Activated T-cell treated with anti-CD3 and anti-CD28 coated beads, Interleukin-2, amount 50 U/mL, for 24 hours (primary cell): Measurements from ENCODE around the gene RHOBTB1.

Source experiments
- DNase-seq: peaks from one replicate; pipeline ENCODE4 v3.0.0-alpha.2; 2020
- H3K27ac Mint-ChIP-seq: 2 replicates; pipeline ENCODE4 v1.8.0; 2020; ENCODE audit warnings: mild to moderate bottlenecking, mixed read lengths
- H3K27me3 Mint-ChIP-seq: 2 replicates; pipeline ENCODE4 v1.8.0; 2020; ENCODE audit warnings: mixed read lengths
- H3K36me3 Mint-ChIP-seq: 2 replicates; pipeline ENCODE4 v1.8.0; 2020; ENCODE audit warnings: low read depth, mixed read lengths
- H3K4me1 Mint-ChIP-seq: 2 replicates; pipeline ENCODE4 v1.8.0; 2020; ENCODE audit warnings: low read depth, mixed read lengths
- H3K4me3 Mint-ChIP-seq: 2 replicates; pipeline ENCODE4 v1.8.0; 2020; ENCODE audit warnings: mild to moderate bottlenecking, moderate library complexity, mixed read lengths
- H3K9me3 Mint-ChIP-seq: 2 replicates; pipeline ENCODE4 v1.8.0; 2020; ENCODE audit warnings: mixed read lengths

Gene RHOBTB1

GRCh38 chr10:60892571-60892970, 51.4 kb downstream of the RHOBTB1 start:
- H3K4me1 Mint-ChIP-seq: no peaks in the 10 kb centered on the region
- no peak overlapping the region for H3K27ac Mint-ChIP-seq
- DNase-seq: no peak
- peaks cover 10% of the 10 kb centered on the region for H3K27me3 Mint-ChIP-seq
- H3K9me3 Mint-ChIP-seq: no peaks in the 10 kb centered on the region
- no peak overlapping the region for H3K4me3 Mint-ChIP-seq
- no peaks in the 10 kb centered on the region for H3K36me3 Mint-ChIP-seq

GRCh38 chr10:60890811-60891210, 53.2 kb downstream of the RHOBTB1 start:
- H3K27ac Mint-ChIP-seq: no peak overlapping the region
- no peaks in the 10 kb centered on the region for H3K4me1 Mint-ChIP-seq
- H3K4me3 Mint-ChIP-seq: no peak overlapping the region
- H3K36me3 Mint-ChIP-seq: no peaks in the 10 kb centered on the region
- H3K9me3 Mint-ChIP-seq: no peaks in the 10 kb centered on the region
- DNase-seq: no peak
- H3K27me3 Mint-ChIP-seq: peaks cover 15% of the 10 kb centered on the region

GRCh38 chr10:60883187-60883586, 60.8 kb downstream of the RHOBTB1 start:
- Mint-ChIP-seq H3K27ac (no peak overlapping the region), H3K36me3 (no peaks in the 10 kb centered on the region), H3K9me3 (no peaks in the 10 kb centered on the region), H3K4me3 (no peak overlapping the region), H3K4me1 (no peaks in the 10 kb centered on the region), H3K27me3 (peaks cover 8% of the 10 kb centered on the region)
- DNase-seq: no peak

- no peaks in the 10 kb centered on the region for H3K36me3 Mint-ChIP-seq
- no peak overlapping the region for H3K4me3 Mint-ChIP-seq
- DNase-seq: no peak
- H3K27me3 Mint-ChIP-seq: peaks cover 4% of the 10 kb centered on the region
- H3K4me1 Mint-ChIP-seq: no peaks in the 10 kb centered on the region
- no peaks in the 10 kb centered on the region for H3K9me3 Mint-ChIP-seq
- no peak overlapping the region for H3K27ac Mint-ChIP-seq
These were observed 65.8 kb downstream of the RHOBTB1 start for GRCh38 chr10:60878224-60878623.

GRCh38 chr10:60877777-60878120, 66.2 kb downstream of the RHOBTB1 start:
- Mint-ChIP-seq H3K27ac (no peak overlapping the region), H3K27me3 (peaks cover 4% of the 10 kb centered on the region), H3K4me3 (no peak overlapping the region), H3K36me3 (no peaks in the 10 kb centered on the region), H3K4me1 (no peaks in the 10 kb centered on the region), H3K9me3 (no peaks in the 10 kb centered on the region)
- DNase-seq: no peak

GRCh38 chr10:60877061-60877776, 66.8 kb downstream of the RHOBTB1 start:
- Mint-ChIP-seq H3K4me3 (no peak overlapping the region), H3K36me3 (no peaks in the 10 kb centered on the region), H3K27ac (no peak overlapping the region), H3K27me3 (peaks cover 4% of the 10 kb centered on the region), H3K4me1 (no peaks in the 10 kb centered on the region), H3K9me3 (no peaks in the 10 kb centered on the region)
- DNase-seq: no peak

- Mint-ChIP-seq H3K4me1 (no peaks in the 10 kb centered on the region), H3K27me3 (peaks cover 4% of the 10 kb centered on the region), H3K27ac (no peak overlapping the region), H3K9me3 (no peaks in the 10 kb centered on the region), H3K4me3 (no peak overlapping the region), H3K36me3 (no peaks in the 10 kb centered on the region)
- DNase-seq: no peak
These were observed 70.2 kb downstream of the RHOBTB1 start for GRCh38 chr10:60873758-60874157.

GRCh38 chr10:60872451-60872850, 71.5 kb downstream of the RHOBTB1 start:
- H3K4me1 Mint-ChIP-seq: no peaks in the 10 kb centered on the region
- no peak for DNase-seq
- no peak overlapping the region for H3K27ac Mint-ChIP-seq
- H3K9me3 Mint-ChIP-seq: no peaks in the 10 kb centered on the region
- H3K36me3 Mint-ChIP-seq: no peaks in the 10 kb centered on the region
- peaks cover 8% of the 10 kb centered on the region for H3K27me3 Mint-ChIP-seq
- H3K4me3 Mint-ChIP-seq: no peak overlapping the region

GRCh38 chr10:60871215-60871614, 72.8 kb downstream of the RHOBTB1 start:
- Mint-ChIP-seq H3K9me3 (no peaks in the 10 kb centered on the region), H3K27ac (no peak overlapping the region), H3K36me3 (no peaks in the 10 kb centered on the region), H3K4me3 (no peak overlapping the region), H3K27me3 (peaks cover 10% of the 10 kb centered on the region), H3K4me1 (no peaks in the 10 kb centered on the region)
- DNase-seq: no peak

GRCh38 chr10:60870803-60871202, 73.2 kb downstream of the RHOBTB1 start:
- DNase-seq: no peak
- Mint-ChIP-seq H3K27ac (no peak overlapping the region), H3K4me1 (no peaks in the 10 kb centered on the region), H3K9me3 (no peaks in the 10 kb centered on the region), H3K4me3 (no peak overlapping the region), H3K36me3 (no peaks in the 10 kb centered on the region), H3K27me3 (peaks cover 13% of the 10 kb centered on the region)

- no peak for DNase-seq
- Mint-ChIP-seq H3K27me3 (peaks cover 13% of the 10 kb centered on the region), H3K27ac (no peak overlapping the region)
These were observed 73.6 kb downstream of the RHOBTB1 start for GRCh38 chr10:60870416-60870728.

GRCh38 chr10:60869652-60870415, 74.2 kb downstream of the RHOBTB1 start:
- Mint-ChIP-seq H3K27ac (no peak overlapping the region), H3K27me3 (peaks cover 14% of the 10 kb centered on the region), H3K36me3 (no peaks in the 10 kb centered on the region), H3K4me1 (no peaks in the 10 kb centered on the region), H3K9me3 (no peaks in the 10 kb centered on the region), H3K4me3 (no peak overlapping the region)
- DNase-seq: no peak

More at GRCh38 chr10:60870416-60870728, 73.6 kb downstream of the RHOBTB1 start:
- Mint-ChIP-seq H3K4me3 (no peak overlapping the region), H3K36me3 (no peaks in the 10 kb centered on the region), H3K4me1 (no peaks in the 10 kb centered on the region), H3K9me3 (no peaks in the 10 kb centered on the region)

GRCh38 chr10:60868946-60869345, 75.0 kb downstream of the RHOBTB1 start:
- H3K4me3 Mint-ChIP-seq: no peak overlapping the region
- H3K27ac Mint-ChIP-seq: no peak overlapping the region
- H3K4me1 Mint-ChIP-seq: no peaks in the 10 kb centered on the region
- H3K9me3 Mint-ChIP-seq: no peaks in the 10 kb centered on the region
- no peaks in the 10 kb centered on the region for H3K36me3 Mint-ChIP-seq
- DNase-seq: no peak
- peaks cover 13% of the 10 kb centered on the region for H3K27me3 Mint-ChIP-seq

GRCh38 chr10:60865198-60865783, 78.7 kb downstream of the RHOBTB1 start:
- H3K9me3 Mint-ChIP-seq: no peaks in the 10 kb centered on the region
- DNase-seq: no peak
- no peak overlapping the region for H3K4me3 Mint-ChIP-seq
- H3K27ac Mint-ChIP-seq: no peak overlapping the region
- H3K27me3 Mint-ChIP-seq: peaks cover 16% of the 10 kb centered on the region
- H3K4me1 Mint-ChIP-seq: no peaks in the 10 kb centered on the region
- no peaks in the 10 kb centered on the region for H3K36me3 Mint-ChIP-seq

GRCh38 chr10:60863796-60864195, 80.2 kb downstream of the RHOBTB1 start:
- Mint-ChIP-seq H3K27ac (no peak overlapping the region), H3K27me3 (peaks cover 20% of the 10 kb centered on the region), H3K4me3 (no peak overlapping the region), H3K9me3 (no peaks in the 10 kb centered on the region), H3K4me1 (no peaks in the 10 kb centered on the region), H3K36me3 (no peaks in the 10 kb centered on the region)
- no peak for DNase-seq
